Glomerular visceral epithelial cell (primary cell): ENCODE results near the gene AMOTL2.

Experiments used
- DNase-seq: peaks from one replicate; pipeline ENCODE4 v3.0.0-alpha.2; 2016; ENCODE audit errors: extremely low spot score

AMOTL2 gene

GRCh38 chr3:134378818-134379217 is 4.6 kb upstream of the AMOTL2 start:
- DNase-seq: no peak

- DNase-seq: no peak
These were observed 4.1 kb upstream of the AMOTL2 start for GRCh38 chr3:134378384-134378783.

- DNase-seq: no peak
These were observed 3.6 kb upstream of the AMOTL2 start for GRCh38 chr3:134377896-134378295.

- no peak for DNase-seq
These were observed 2.7 kb upstream of the AMOTL2 start for GRCh38 chr3:134376786-134377426.

- DNase-seq: no peak
These were observed 2.1 kb upstream of the AMOTL2 start for GRCh38 chr3:134376385-134376765.

- DNase-seq: no peak
These were observed 1.5 kb upstream of the AMOTL2 start for GRCh38 chr3:134375582-134376384.

- DNase-seq: no peak
These were observed 739 bp upstream of the AMOTL2 start for GRCh38 chr3:134374791-134375581.

GRCh38 chr3:134373271-134374104 is 759 bp downstream of the AMOTL2 start:
- DNase-seq: peak; percentile 88

- DNase-seq: no peak
These were observed 1.6 kb downstream of the AMOTL2 start for GRCh38 chr3:134372396-134373270.

- DNase-seq: peak; percentile 61
These were observed 2.5 kb downstream of the AMOTL2 start for GRCh38 chr3:134371542-134372324.

- DNase-seq: no peak
These were observed 3.4 kb downstream of the AMOTL2 start for GRCh38 chr3:134370611-134371531.

GRCh38 chr3:134369861-134370596 is 4.2 kb downstream of the AMOTL2 start:
- DNase-seq: no peak

GRCh38 chr3:134369231-134369741 is 5.0 kb downstream of the AMOTL2 start:
- peak; percentile 74 for DNase-seq

GRCh38 chr3:134368751-134369105 is 5.5 kb downstream of the AMOTL2 start:
- DNase-seq: no peak

GRCh38 chr3:134367869-134368750 is 6.1 kb downstream of the AMOTL2 start:
- no peak for DNase-seq

- DNase-seq: no peak
These were observed 7.1 kb downstream of the AMOTL2 start for GRCh38 chr3:134366928-134367811.
